Transverse colon (tissue), 4 donors: Measurements from ENCODE around the gene PACSIN2. TPM values are rescaled to one million over a fixed set of nuclear protein-coding genes. Genes with fewer than 3 reads are reported as not detected.

Source experiments
- DNase-seq: peaks from one replicate; pipeline ENCODE4 v3.0.0-alpha.2; 2019
- H3K27ac ChIP-seq, 4 donors: fragments of 200-600 bp; sonication (generic); 2 replicates each; pipeline ENCODE4 v1.5.1; 2016 to 2018; ENCODE audit warnings: inconsistent platforms in 4 of 4
- H3K27me3 ChIP-seq: fragments of 200-600 bp; sonication (generic); 2 replicates; pipeline ENCODE4 v1.5.1; 2017; ENCODE audit warnings: inconsistent platforms
- H3K36me3 ChIP-seq, 4 donors: fragments of 200-600 bp; sonication (generic); 2 replicates each; pipeline ENCODE4 v1.5.1; 2017 to 2019; ENCODE audit warnings: inconsistent platforms in 4 of 4
- H3K4me1 ChIP-seq, 4 donors: fragments of 200-600 bp; sonication (generic); 2 replicates each; pipeline ENCODE4 v1.5.1; 2017 to 2020; ENCODE audit warnings: inconsistent platforms in 4 of 4
- H3K4me3 ChIP-seq, 4 donors: fragments of 200-600 bp; sonication (generic); 1 replicate in 1 of 4; 2 replicates in 3 of 4; pipeline versions ENCODE4 v1.5.1 to v1.6.1; 2017 to 2019; ENCODE audit warnings: inconsistent platforms in 4 of 4
- H3K9me3 ChIP-seq, 2 donors: fragments of 200-600 bp; sonication (generic); 2 replicates each; pipeline ENCODE4 v1.5.1; 2017 to 2019; ENCODE audit warnings: inconsistent platforms in 2 of 2
- CTCF ChIP-seq, 5 experiments: fragments of 200-600 bp in 3 of 5; fragments of 450-650 bp in 2 of 5; sonication (generic) in 3 of 5; IDR thresholded peaks; 1 replicate in 2 of 5; 2 replicates in 3 of 5; pipeline ENCODE4 v1.5.1; 2016 to 2017; ENCODE audit warnings: antibody characterized with exemption in 5 of 5, inconsistent platforms in 3 of 5, mild to moderate bottlenecking in 2 of 5, moderate library complexity in 1 of 5
- EP300 ChIP-seq: sonication (generic); formaldehyde crosslinking; IDR thresholded peaks from one replicate; pipeline ENCODE4 v1.6.1; 2017; ENCODE audit warnings: antibody characterized with exemption, low read depth
- POLR2A ChIP-seq: fragments of 450-650 bp; IDR thresholded peaks from one replicate; pipeline ENCODE4 v1.6.1; 2016; ENCODE audit warnings: antibody characterized with exemption, mild to moderate bottlenecking, moderate library complexity
- POLR2AphosphoS5 ChIP-seq, 3 donors: sonication (generic); formaldehyde crosslinking; IDR thresholded peaks; one replicate each; pipeline ENCODE4 v1.6.1; 2016; ENCODE audit warnings: antibody characterized with exemption in 3 of 3
- WGBS, 2 donors: methylation state at CpG; one replicate each; pipeline ENCODE4 v1.1.5; 2018; ENCODE audit warnings: low coverage in 1 of 2; 5-methylcytosine and 5-hydroxymethylcytosine counted together
- in situ Hi-C, 4 donors: fragments of 200-750 bp; cut with MboI; loops; one replicate each; pipeline versions ENCODE4 v1.15.0 to v1.15.1; 2017; ENCODE audit warnings: low sequenced_read_pairs in 3 of 4, low pct_ligation_motif_present in 1 of 4, low pct_unique_long_range_greater_than_20kb in 1 of 4
- intact Hi-C: fragments of 100-400 bp; cut with DNase I; formaldehyde crosslinking; loops from one replicate; pipeline ENCODE4 v1.15.1; 2023; ENCODE audit warnings: low total_unique reads
- total RNA-seq, 4 donors: library from RNA; depleted of rRNA; stranded (reverse); fragments of >200 nt; gene quantifications; one replicate each; pipeline ENCODE4 v1.1.0, GENCODE V29; 2016

The PACSIN2 gene
- total RNA-seq, 4 donors from 2014 or later, result 53.9 to 250 (median 198) TPM

- in situ Hi-C loops (no loop called here), intact Hi-C loops (no loop called here)
- WGBS, 2 donors, result 84 to 90% methylated on average over 3 to 20 of the region's 22 CpGs
- H3K9me3 ChIP-seq, result no peaks in the 10 kb centered on the region
- peaks cover 0 to 84% (median 28%) of the 10 kb centered on the region in 4 donors for H3K36me3 ChIP-seq
- H3K4me3 ChIP-seq, result no peak overlapping the region
- no peaks in the 10 kb centered on the region for H3K27me3 ChIP-seq
- DNase-seq, result no peak
- TF ChIP-seq EP300 (no peak), CTCF (IDR thresholded peaks at IDR 0.05) (no peak), POLR2AphosphoS5 (IDR thresholded peaks at IDR 0.05) (no peak), POLR2A (no peak)
- no peak overlapping the region for H3K27ac ChIP-seq
- peaks cover 0 to 16% (median 0%) of the 10 kb centered on the region in 4 donors for H3K4me1 ChIP-seq
These were observed 136.2 kb downstream of the PACSIN2 start for GRCh38 chr22:42878561-42879305.

- H3K36me3 ChIP-seq, result peaks cover 0 to 87% (median 30%) of the 10 kb centered on the region in 4 donors
- no peak for DNase-seq
- TF ChIP-seq EP300 (no peak), CTCF (IDR thresholded peaks at IDR 0.05) (no peak), POLR2AphosphoS5 (IDR thresholded peaks at IDR 0.05) (no peak), POLR2A (no peak)
- no peaks in the 10 kb centered on the region for H3K9me3 ChIP-seq
- H3K27me3 ChIP-seq, result no peaks in the 10 kb centered on the region
- H3K4me3 ChIP-seq, result no peak overlapping the region
- H3K27ac ChIP-seq, result no peak overlapping the region
- intact Hi-C loops (no loop called here), in situ Hi-C loops (no loop called here)
- WGBS, 2 donors, result 85% methylated on average over 12 of the region's 12 CpGs; no CpG with 5 or more reads in 1 of the 2 donors
- peaks cover 0 to 8% (median 0%) of the 10 kb centered on the region in 4 donors for H3K4me1 ChIP-seq
These were observed 137.2 kb downstream of the PACSIN2 start for GRCh38 chr22:42877597-42878340.

- H3K9me3 ChIP-seq, result no peaks in the 10 kb centered on the region
- H3K4me1 ChIP-seq, result peaks cover 0 to 2% (median 0%) of the 10 kb centered on the region in 4 donors
- in situ Hi-C loops (no loop called here), intact Hi-C loops (no loop called here)
- DNase-seq, result no peak
- H3K27ac ChIP-seq, result no peak overlapping the region
- H3K4me3 ChIP-seq, result no peak overlapping the region
- WGBS, 2 donors, result 80% methylated on average over 8 of the region's 8 CpGs; no CpG with 5 or more reads in 1 of the 2 donors
- peaks cover 0 to 87% (median 33%) of the 10 kb centered on the region in 4 donors for H3K36me3 ChIP-seq
- TF ChIP-seq EP300 (no peak), POLR2A (no peak), POLR2AphosphoS5 (IDR thresholded peaks at IDR 0.05) (no peak), CTCF (IDR thresholded peaks at IDR 0.05) (no peak)
- no peaks in the 10 kb centered on the region for H3K27me3 ChIP-seq
These were observed 137.8 kb downstream of the PACSIN2 start for GRCh38 chr22:42877158-42877557.

GRCh38 chr22:42876041-42876440 is 138.9 kb downstream of the PACSIN2 start:
- TF ChIP-seq POLR2AphosphoS5 (IDR thresholded peaks at IDR 0.05), result no peak
- TF ChIP-seq EP300, result no peak
- no peak for TF ChIP-seq CTCF (IDR thresholded peaks at IDR 0.05)
- no peak for TF ChIP-seq POLR2A
- H3K9me3 ChIP-seq, result no peaks in the 10 kb centered on the region
- DNase-seq, result no peak
- WGBS, 2 donors, result 89 to 100% methylated on average over 2 to 17 of the region's 17 CpGs
- no peaks in the 10 kb centered on the region for H3K27me3 ChIP-seq
- no peaks in the 10 kb centered on the region for H3K4me1 ChIP-seq
- no peak overlapping the region for H3K27ac ChIP-seq
- intact Hi-C loops, result no loop called here
- peaks cover 0 to 80% (median 38%) of the 10 kb centered on the region in 4 donors for H3K36me3 ChIP-seq
- in situ Hi-C loops, result no loop called here
- H3K4me3 ChIP-seq, result no peak overlapping the region
